Ishikawa (cell line): Measurements from ENCODE around the gene ARHGEF2.

Experiments used
- CEBPB ChIP-seq: IDR thresholded peaks from 2 replicates; pipeline ENCODE4 v1.6.1; 2012
- CREB1 ChIP-seq: IDR thresholded peaks from 2 replicates; pipeline ENCODE4 v1.6.1; 2012; ENCODE audit warnings: low read depth
- EP300 ChIP-seq: IDR thresholded peaks from 2 replicates; pipeline ENCODE4 v1.6.1; 2012; ENCODE audit warnings: borderline replicate concordance
- FOXM1 ChIP-seq: IDR thresholded peaks from 2 replicates; pipeline ENCODE4 v1.6.1; 2012; ENCODE audit warnings: low read depth, borderline replicate concordance
- RAD21 ChIP-seq: IDR thresholded peaks from 2 replicates; pipeline ENCODE4 v1.6.1; 2012; ENCODE audit warnings: low read depth
- TAF1 ChIP-seq: IDR thresholded peaks from 2 replicates; pipeline ENCODE4 v1.6.1; 2012; ENCODE audit warnings: low read depth, mild to moderate bottlenecking
- TCF12 ChIP-seq: IDR thresholded peaks from 2 replicates; pipeline ENCODE4 v1.6.1; 2012; ENCODE audit warnings: low read depth
- TEAD4 ChIP-seq: IDR thresholded peaks from 2 replicates; pipeline ENCODE4 v1.6.1; 2012
- TF ChIP-seq, protein P1 (sequence below): IDR thresholded peaks from 2 replicates; pipeline ENCODE4 v1.6.1; 2012
- TF ChIP-seq, protein P2 (sequence below): IDR thresholded peaks from 2 replicates; pipeline ENCODE4 v1.6.1; 2012; ENCODE audit warnings: low read depth, mild to moderate bottlenecking
- TF ChIP-seq, protein P3 (sequence below): IDR thresholded peaks from 2 replicates; pipeline ENCODE4 v1.6.1; 2012

DNA sequence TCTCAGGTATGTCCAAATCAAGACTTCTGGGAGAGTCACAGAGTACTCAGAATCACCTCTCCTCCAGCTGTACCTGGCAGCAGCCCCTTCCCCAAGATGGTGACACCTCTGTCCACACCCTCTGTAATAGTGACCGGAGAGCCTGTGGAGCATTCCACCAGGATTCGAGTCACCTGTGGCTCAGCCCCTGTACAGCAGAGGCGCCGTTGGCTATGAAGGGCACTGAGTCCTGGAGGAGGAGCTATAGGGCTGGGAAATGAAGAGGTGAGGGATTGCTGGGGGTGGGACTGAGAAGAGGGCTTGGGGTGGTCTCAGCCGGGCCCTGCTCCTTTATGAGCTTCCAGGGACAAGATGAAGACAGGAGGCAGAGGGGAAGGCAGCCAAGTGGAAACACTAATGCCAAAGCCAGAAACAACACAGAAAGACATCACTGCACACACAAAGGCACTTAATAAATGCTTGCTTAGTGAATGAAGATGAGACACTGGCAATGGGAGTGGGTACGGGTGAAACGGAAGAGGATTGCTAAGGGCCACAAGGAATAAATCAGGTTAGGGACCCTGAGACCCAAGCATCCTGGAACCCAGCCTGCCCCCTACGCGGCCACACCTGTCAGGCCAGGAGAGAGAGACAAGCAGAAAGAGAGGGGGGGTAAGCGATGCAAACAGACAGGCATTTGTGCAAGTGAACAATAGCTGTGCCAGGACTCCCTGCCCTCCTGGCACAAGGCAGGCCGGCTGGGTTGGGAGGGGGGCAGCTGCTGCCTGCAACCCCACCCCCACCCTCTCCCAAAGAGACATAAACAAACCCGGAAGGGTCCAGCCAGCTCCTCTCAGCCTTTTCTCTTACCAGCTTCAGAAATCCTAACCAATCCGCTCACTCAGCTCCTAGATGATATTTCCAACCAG is 3.9 kb downstream of the ARHGEF2 start:
- TF ChIP-seq TAF1 (no peak), EP300 (no peak), RAD21 (no peak), CEBPB (no peak), FOXM1 (no peak), TEAD4 (no peak), TCF12 (no peak), CREB1 (no peak)
- TF ChIP-seq, protein P1, sequence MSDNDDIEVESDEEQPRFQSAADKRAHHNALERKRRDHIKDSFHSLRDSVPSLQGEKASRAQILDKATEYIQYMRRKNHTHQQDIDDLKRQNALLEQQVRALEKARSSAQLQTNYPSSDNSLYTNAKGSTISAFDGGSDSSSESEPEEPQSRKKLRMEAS = no peak
- TF ChIP-seq, protein P2, sequence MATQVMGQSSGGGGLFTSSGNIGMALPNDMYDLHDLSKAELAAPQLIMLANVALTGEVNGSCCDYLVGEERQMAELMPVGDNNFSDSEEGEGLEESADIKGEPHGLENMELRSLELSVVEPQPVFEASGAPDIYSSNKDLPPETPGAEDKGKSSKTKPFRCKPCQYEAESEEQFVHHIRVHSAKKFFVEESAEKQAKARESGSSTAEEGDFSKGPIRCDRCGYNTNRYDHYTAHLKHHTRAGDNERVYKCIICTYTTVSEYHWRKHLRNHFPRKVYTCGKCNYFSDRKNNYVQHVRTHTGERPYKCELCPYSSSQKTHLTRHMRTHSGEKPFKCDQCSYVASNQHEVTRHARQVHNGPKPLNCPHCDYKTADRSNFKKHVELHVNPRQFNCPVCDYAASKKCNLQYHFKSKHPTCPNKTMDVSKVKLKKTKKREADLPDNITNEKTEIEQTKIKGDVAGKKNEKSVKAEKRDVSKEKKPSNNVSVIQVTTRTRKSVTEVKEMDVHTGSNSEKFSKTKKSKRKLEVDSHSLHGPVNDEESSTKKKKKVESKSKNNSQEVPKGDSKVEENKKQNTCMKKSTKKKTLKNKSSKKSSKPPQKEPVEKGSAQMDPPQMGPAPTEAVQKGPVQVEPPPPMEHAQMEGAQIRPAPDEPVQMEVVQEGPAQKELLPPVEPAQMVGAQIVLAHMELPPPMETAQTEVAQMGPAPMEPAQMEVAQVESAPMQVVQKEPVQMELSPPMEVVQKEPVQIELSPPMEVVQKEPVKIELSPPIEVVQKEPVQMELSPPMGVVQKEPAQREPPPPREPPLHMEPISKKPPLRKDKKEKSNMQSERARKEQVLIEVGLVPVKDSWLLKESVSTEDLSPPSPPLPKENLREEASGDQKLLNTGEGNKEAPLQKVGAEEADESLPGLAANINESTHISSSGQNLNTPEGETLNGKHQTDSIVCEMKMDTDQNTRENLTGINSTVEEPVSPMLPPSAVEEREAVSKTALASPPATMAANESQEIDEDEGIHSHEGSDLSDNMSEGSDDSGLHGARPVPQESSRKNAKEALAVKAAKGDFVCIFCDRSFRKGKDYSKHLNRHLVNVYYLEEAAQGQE = no peak
- TF ChIP-seq, protein P3, sequence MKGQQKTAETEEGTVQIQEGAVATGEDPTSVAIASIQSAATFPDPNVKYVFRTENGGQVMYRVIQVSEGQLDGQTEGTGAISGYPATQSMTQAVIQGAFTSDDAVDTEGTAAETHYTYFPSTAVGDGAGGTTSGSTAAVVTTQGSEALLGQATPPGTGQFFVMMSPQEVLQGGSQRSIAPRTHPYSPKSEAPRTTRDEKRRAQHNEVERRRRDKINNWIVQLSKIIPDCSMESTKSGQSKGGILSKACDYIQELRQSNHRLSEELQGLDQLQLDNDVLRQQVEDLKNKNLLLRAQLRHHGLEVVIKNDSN = no peak
